HCT116 (cell line): ENCODE results near the gene CSRP1. TPM values are rescaled to one million over a fixed set of nuclear protein-coding genes. Genes with fewer than 3 reads are reported as not detected.
A peak's percentile ranks its signal among the peaks of the same experiment; 100 is the strongest.

Experiments
- ATF3 ChIP-seq: IDR thresholded peaks from 2 replicates; pipeline ENCODE4 v1.6.1; 2012
- CBX3 ChIP-seq: IDR thresholded peaks from 2 replicates; pipeline ENCODE4 v1.6.1; 2012; ENCODE audit warnings: low read depth
- EGR1 ChIP-seq: IDR thresholded peaks from 2 replicates; pipeline ENCODE4 v1.6.1; 2012; ENCODE audit warnings: low read depth
- EZH2phosphoT487 ChIP-seq: fragments of 200-600 bp; IDR thresholded peaks from 2 replicates; pipeline ENCODE4 v1.6.1; 2018; ENCODE audit warnings: antibody characterized with exemption, borderline replicate concordance
- FOSL1 ChIP-seq: IDR thresholded peaks from 2 replicates; pipeline ENCODE4 v1.6.1; 2012; ENCODE audit warnings: low read depth
- POLR2A ChIP-seq: IDR thresholded peaks from 2 replicates; pipeline ENCODE4 v1.7.0; 2011; ENCODE audit warnings: borderline replicate concordance; ENCODE audit not compliant: insufficient read depth, insufficient read length; ENCODE audit errors: extremely low read depth
- RAD21 ChIP-seq: IDR thresholded peaks from 2 replicates; pipeline ENCODE4 v1.6.1; 2012; ENCODE audit warnings: low read depth, mild to moderate bottlenecking
- REST ChIP-seq: IDR thresholded peaks from 2 replicates; pipeline ENCODE4 v1.6.1; 2012; ENCODE audit warnings: low read depth
- SIN3A ChIP-seq: IDR thresholded peaks from 2 replicates; pipeline ENCODE4 v1.6.1; 2012; ENCODE audit warnings: low read depth
- SP1 ChIP-seq: IDR thresholded peaks from 2 replicates; pipeline ENCODE4 v1.6.1; 2012; ENCODE audit warnings: low read depth
- SRF ChIP-seq: IDR thresholded peaks from 2 replicates; pipeline ENCODE4 v1.6.1; 2012; ENCODE audit warnings: low read depth
- TCF7L2 ChIP-seq: IDR thresholded peaks from 2 replicates; pipeline ENCODE4 v1.7.0; 2011; ENCODE audit warnings: borderline replicate concordance, inconsistent platforms; ENCODE audit not compliant: insufficient read depth, insufficient read length; ENCODE audit errors: extremely low read depth
- YY1 ChIP-seq: IDR thresholded peaks from 2 replicates; pipeline ENCODE4 v1.6.1; 2011; ENCODE audit warnings: low read length, low read depth, moderate library complexity, mild to moderate bottlenecking; ENCODE audit not compliant: insufficient replicate concordance; ENCODE audit errors: extremely low read depth
- ZNF274 ChIP-seq: fragments of 200-500 bp; sonication (Bioruptor generic); IDR thresholded peaks from 2 replicates; pipeline ENCODE4 v1.6.1; 2014; ENCODE audit warnings: mild to moderate bottlenecking, low read depth, low read length, inconsistent platforms
- total RNA-seq: library from RNA; stranded (reverse); gene quantifications from one replicate; pipeline ENCODE4 v1.2.1, GENCODE V29; 2021; ENCODE audit not compliant: unreplicated experiment

Gene CSRP1
- total RNA-seq, 1 experiment from 2014 or later: 51.7 TPM

- TF ChIP-seq TCF7L2 (no peak), ZNF274 (no peak), SP1 (no peak), RAD21 (peak; percentile 99), SIN3A (no peak), ATF3 (no peak), REST (no peak), FOSL1 (no peak), EGR1 (no peak), POLR2A (no peak), YY1 (peak; percentile 74), CBX3 (no peak), SRF (no peak), EZH2phosphoT487 (no peak)
- TF ChIP-seq, all 23 proteins: peak for 4
Observed at GRCh38 chr1:201481761-201482493, 25.0 kb downstream of the CSRP1 start (continued).
